Endothelial cell of umbilical vein (primary cell): ENCODE results near the gene TACC3. TPM values are rescaled to one million over a fixed set of nuclear protein-coding genes. Genes with fewer than 3 reads are reported as not detected.

Experiments used
- BruUV-seq: library from RNA; stranded (reverse); fragments of 400-500 nt; replicated peaks from 2 replicates; lab custom pipeline; 2021; lab: Mats Ljungman, UMichigan
- CTCF ChIA-PET: fragments of 300-600, 350-600 bp; sonication (Branson Sonifier 250); formaldehyde crosslinking; loops from one replicate; lab custom pipeline; 2021; ENCODE audit warnings: antibody characterized with exemption, inconsistent platforms; lab: Charles Lee
- POLR2A ChIA-PET: fragments of 300-600, 350-600 bp; sonication (Branson Sonifier 250); formaldehyde crosslinking; loops from one replicate; lab custom pipeline; 2021; ENCODE audit warnings: antibody characterized with exemption, inconsistent platforms; lab: Charles Lee
- DNase-seq: peaks from one replicate; pipeline ENCODE4 v3.0.0-alpha.2; 2011; ENCODE audit warnings: low read depth, low spot score
- FAIRE-seq: peaks from 2 replicates; lab custom pipeline; 2011; peaks lifted over from hg19 to GRCh38; lab: Jason Lieb, UNC
- H2AFZ ChIP-seq: 2 replicates; pipeline ENCODE4 v1.6.0; 2012; ENCODE audit warnings: low read depth, low read length, control low read depth, inconsistent platforms
- H3K27ac ChIP-seq: 2 replicates; pipeline ENCODE4 v1.5.1; 2011; ENCODE audit warnings: low read depth, mild to moderate bottlenecking, control low read depth, low read length, moderate library complexity; ENCODE audit not compliant: insufficient read depth
- H3K27me3 ChIP-seq, 2 experiments: 2 replicates each; pipeline versions ENCODE4 v1.6.0 to v1.6.1; 2011; ENCODE audit warnings: low read length in 2 of 2, mixed read lengths in 1 of 2; ENCODE audit not compliant: control insufficient read depth in 2 of 2, insufficient read depth in 2 of 2
- H3K36me3 ChIP-seq, 2 experiments: 2 replicates in 1 of 2; 3 replicates in 1 of 2; pipeline ENCODE4 v1.5.1; 2011; ENCODE audit warnings: low read length in 2 of 2, mild to moderate bottlenecking in 1 of 2, moderate library complexity in 1 of 2; ENCODE audit not compliant: control insufficient read depth in 2 of 2, insufficient read depth in 2 of 2; ENCODE audit errors: extremely low read depth in 1 of 2
- H3K4me1 ChIP-seq: 3 replicates; pipeline ENCODE4 v1.5.1; 2011; ENCODE audit warnings: mild to moderate bottlenecking, low read length; ENCODE audit not compliant: control insufficient read depth, insufficient read depth; ENCODE audit errors: extremely low read depth
- H3K4me2 ChIP-seq: 2 replicates; pipeline ENCODE4 v1.6.1; 2011; ENCODE audit warnings: low read length, control low read depth, mixed read lengths; ENCODE audit not compliant: insufficient read depth
- H3K4me3 ChIP-seq, 3 experiments: fragments of 200-600 bp in 1 of 3; sonication (generic), shearing (Covaris generic) in 1 of 3; replicated peaks in 1 of 3; 2 replicates each; pipeline ENCODE4 v1.5.1; 2011 to 2016; ENCODE audit warnings: control low read depth in 3 of 3, low read length in 3 of 3, mild to moderate bottlenecking in 2 of 3, inconsistent platforms in 1 of 3, low read depth in 1 of 3, moderate library complexity in 1 of 3; ENCODE audit not compliant: insufficient read depth in 1 of 3
- H3K79me2 ChIP-seq: 2 replicates; pipeline ENCODE4 v1.6.0; 2012; ENCODE audit warnings: low read length, inconsistent platforms; ENCODE audit not compliant: control insufficient read depth, insufficient read depth
- H3K9ac ChIP-seq: replicated peaks from 2 replicates; pipeline ENCODE3; 2011; ENCODE audit warnings: low read length, control low read depth; ENCODE audit not compliant: insufficient read depth; ENCODE audit errors: extremely low read depth
- H3K9me1 ChIP-seq: replicated peaks from 3 replicates; pipeline ENCODE4 v1.6.0; 2011; ENCODE audit warnings: mild to moderate bottlenecking, low read length; ENCODE audit not compliant: control insufficient read depth, insufficient read depth; ENCODE audit errors: extremely low read depth
- H3K9me3 ChIP-seq: replicated peaks from 2 replicates; pipeline ENCODE4 v1.5.1; 2012; ENCODE audit warnings: low read length, inconsistent platforms; ENCODE audit not compliant: control insufficient read depth, insufficient read depth
- H4K20me1 ChIP-seq: replicated peaks from 2 replicates; pipeline ENCODE3; 2011; ENCODE audit warnings: mild to moderate bottlenecking, low read length; ENCODE audit not compliant: control insufficient read depth, insufficient read depth; ENCODE audit errors: extremely low read depth
- CTCF ChIP-seq, 2 donors: IDR thresholded peaks; 1 replicate in 1 of 2; 2 replicates in 1 of 2; pipeline ENCODE4 v1.5.1; 2011; ENCODE audit warnings: low read length in 2 of 2, mild to moderate bottlenecking in 2 of 2, moderate library complexity in 2 of 2, control low read depth in 1 of 2, inconsistent platforms in 1 of 2, low read depth in 1 of 2; ENCODE audit not compliant: insufficient read depth in 1 of 2; ENCODE audit errors: extremely low read depth in 1 of 2
- EZH2 ChIP-seq: IDR thresholded peaks from 2 replicates; pipeline ENCODE4 v1.6.1; 2012; ENCODE audit warnings: borderline replicate concordance, low read depth, mild to moderate bottlenecking, moderate library complexity, low read length, inconsistent platforms; ENCODE audit not compliant: severe bottlenecking
- FOS ChIP-seq: IDR thresholded peaks from 2 replicates; pipeline ENCODE4 v1.6.1; 2011; ENCODE audit warnings: mild to moderate bottlenecking, low read length, moderate library complexity, borderline replicate concordance; ENCODE audit not compliant: insufficient read depth
- GATA2 ChIP-seq: IDR thresholded peaks from 2 replicates; pipeline ENCODE4 v1.7.0; 2011; ENCODE audit warnings: low read depth, mild to moderate bottlenecking, moderate library complexity, mixed read lengths, low read length; ENCODE audit not compliant: insufficient read length, insufficient read depth
- JUN ChIP-seq: IDR thresholded peaks from 2 replicates; pipeline ENCODE4 v1.6.1; 2011; ENCODE audit warnings: borderline replicate concordance, low read depth; ENCODE audit not compliant: insufficient read length, insufficient read depth
- MAX ChIP-seq: IDR thresholded peaks from 2 replicates; pipeline ENCODE4 v1.6.1; 2011; ENCODE audit not compliant: insufficient read depth, insufficient read length
- MYC ChIP-seq: IDR thresholded peaks from one replicate; pipeline ENCODE4 v1.6.1; 2011; ENCODE audit warnings: mild to moderate bottlenecking, low read depth, low read length
- POLR2A ChIP-seq: IDR thresholded peaks from 2 replicates; pipeline ENCODE4 v1.6.1; 2012; ENCODE audit warnings: low read depth, mild to moderate bottlenecking, control low read depth, low read length
- POLR2AphosphoS5 ChIP-seq: IDR thresholded peaks from 2 replicates; pipeline ENCODE4 v1.6.1; 2012; ENCODE audit warnings: low read depth, mild to moderate bottlenecking, control low read depth, low read length, moderate library complexity; ENCODE audit not compliant: insufficient read depth
- dilution Hi-C: fragments of 300-500 bp; cut with MboI; formaldehyde crosslinking; loops from one replicate; pipeline ENCODE4 v1.15.0; 2019; ENCODE audit warnings: low sequenced_read_pairs; ENCODE audit not compliant: extremely low pct_ligation_motif_present
- intact Hi-C: fragments of 100-400 bp; cut with micrococcal nuclease; formaldehyde crosslinking; loops from one replicate; pipeline ENCODE4 v1.10.0; 2022
- polyA plus RNA-seq, 4 experiments: library from polyadenylated mRNA; depleted of rRNA in 3 of 4; stranded (reverse) in 3 of 4; unstranded in 1 of 4; fragments of >200 nt; gene quantifications; 2 replicates each; pipeline versions ENCODE4 v1.2.1 to v1.2.3, GENCODE V29; 2011 to 2012; ENCODE audit warnings: missing spikeins in 1 of 4
- total RNA-seq: library from RNA; stranded (reverse); gene quantifications from 2 replicates; pipeline ENCODE4 v1.2.3, GENCODE V29; 2021

TACC3 gene
- total and polyA plus RNA-seq, 2 donors (not counting 3 experiments of a cell fraction or from before 2014, with no cell fraction given), result 54.5 to 135 TPM

GRCh38 chr4:1753294-1753696 lies 32.0 kb downstream of the TACC3 start:
- intact Hi-C loops, result no loop called here
- DNase-seq, result no peak

More at GRCh38 chr4:1753294-1753696, 32.0 kb downstream of the TACC3 start:
- H3K9ac ChIP-seq, result no peak overlapping the region
- TF ChIP-seq POLR2AphosphoS5 (no peak), CTCF (IDR thresholded peaks at IDR 0.05; ENCODE audit: extremely low read depth in 1 of 2, insufficient read depth in 1 of 2, low read depth in 1 of 2, low read length in 2 of 2) (no peak), EZH2 (no peak), GATA2 (no peak), FOS (no peak), POLR2A (no peak), MAX (no peak), JUN (no peak), MYC (no peak)
- CTCF ChIA-PET, result interaction anchor here (1.4 to 3.2 kb wide), 3 partner anchors 8 to 14 kb away, joined by 4 to 17 read pairs (median 4); no protein-coding TSS in a partner anchor
- H2AFZ ChIP-seq, result no peak overlapping the region
- no peak overlapping the region for H3K27ac ChIP-seq
- no peaks in the 10 kb centered on the region for H3K79me2 ChIP-seq
- no peaks in the 10 kb centered on the region for H4K20me1 ChIP-seq
- no peaks in the 10 kb centered on the region for H3K9me1 ChIP-seq
- no peaks in the 10 kb centered on the region for H3K36me3 ChIP-seq
- H3K9me3 ChIP-seq, result no peaks in the 10 kb centered on the region
- POLR2A ChIA-PET, result no interaction called here
- BruUV-seq, result no TSS peak
- H3K4me3 ChIP-seq, result no peak overlapping the region
- H3K27me3 ChIP-seq, result no peaks in the 10 kb centered on the region
- peaks cover 8% of the 10 kb centered on the region for H3K4me1 ChIP-seq
- no peak for FAIRE-seq
- dilution Hi-C loops, result no loop called here
- no peak overlapping the region for H3K4me2 ChIP-seq
